ENCODE data around the gene AKT3. TPM values are rescaled to one million over a fixed set of nuclear protein-coding genes. Genes with fewer than 3 reads are reported as not detected.

AKT3 gene
- total RNA-seq, 1 experiment from 2014 or later: 8.0 TPM

GRCh38 chr1:243490748-243491686 is 359.0 kb downstream of the AKT3 start:
- peak; percentile 57 for DNase-seq
- Histone ChIP-seq H3K27me3 (no peaks in the 10 kb centered on the region), H3K4me3 (no peak overlapping the region), H3K36me3 (no peaks in the 10 kb centered on the region; the same call in 1 of the 2 replicates), H3K9me3 (no peaks in the 10 kb centered on the region)

GRCh38 chr1:243489681-243490546 is 360.1 kb downstream of the AKT3 start:
- Histone ChIP-seq H3K27me3 (no peaks in the 10 kb centered on the region), H3K9me3 (no peaks in the 10 kb centered on the region), H3K36me3 (no peaks in the 10 kb centered on the region; the same call in 1 of the 2 replicates), H3K4me3 (no peak overlapping the region)
- no peak for DNase-seq

GRCh38 chr1:243489158-243489527 is 360.9 kb downstream of the AKT3 start:
- no peaks in the 10 kb centered on the region; the same call in 1 of the 2 replicates for H3K36me3 ChIP-seq
- H3K9me3 ChIP-seq: no peaks in the 10 kb centered on the region
- no peak for DNase-seq
- H3K4me3 ChIP-seq: no peak overlapping the region
- no peaks in the 10 kb centered on the region for H3K27me3 ChIP-seq

- Histone ChIP-seq H3K36me3 (no peaks in the 10 kb centered on the region; the same call in 1 of the 2 replicates), H3K9me3 (no peaks in the 10 kb centered on the region), H3K4me3 (no peak overlapping the region), H3K27me3 (no peaks in the 10 kb centered on the region)
- no peak for DNase-seq
Measured at GRCh38 chr1:243488459-243489157, 361.4 kb downstream of the AKT3 start.

GRCh38 chr1:243487649-243488227 is 362.3 kb downstream of the AKT3 start:
- H3K4me3 ChIP-seq: no peak overlapping the region
- no peaks in the 10 kb centered on the region; the same call in 1 of the 2 replicates for H3K36me3 ChIP-seq
- no peak for DNase-seq
- H3K9me3 ChIP-seq: no peaks in the 10 kb centered on the region
- H3K27me3 ChIP-seq: no peaks in the 10 kb centered on the region

GRCh38 chr1:243487036-243487648 is 362.9 kb downstream of the AKT3 start:
- Histone ChIP-seq H3K9me3 (no peaks in the 10 kb centered on the region), H3K27me3 (no peaks in the 10 kb centered on the region), H3K4me3 (no peak overlapping the region), H3K36me3 (no peaks in the 10 kb centered on the region; the same call in 1 of the 2 replicates)
- no peak for DNase-seq

- H3K4me3 ChIP-seq: no peak overlapping the region
- H3K36me3 ChIP-seq: no peaks in the 10 kb centered on the region
- H3K9me3 ChIP-seq: no peaks in the 10 kb centered on the region
- H3K27me3 ChIP-seq: no peaks in the 10 kb centered on the region
- no peak for DNase-seq
Measured at GRCh38 chr1:243483952-243484351, 366.1 kb downstream of the AKT3 start.

GRCh38 chr1:243483071-243483771 is 366.8 kb downstream of the AKT3 start:
- DNase-seq: no peak
- no peaks in the 10 kb centered on the region for H3K27me3 ChIP-seq
- no peaks in the 10 kb centered on the region for H3K9me3 ChIP-seq
- H3K4me3 ChIP-seq: no peak overlapping the region
- H3K36me3 ChIP-seq: no peaks in the 10 kb centered on the region

- Histone ChIP-seq H3K9me3 (no peaks in the 10 kb centered on the region), H3K4me3 (no peak overlapping the region), H3K36me3 (no peaks in the 10 kb centered on the region), H3K27me3 (no peaks in the 10 kb centered on the region)
- DNase-seq: peak; percentile 31
Measured at GRCh38 chr1:243482141-243483022, 367.7 kb downstream of the AKT3 start.

GRCh38 chr1:243481101-243481500 is 368.9 kb downstream of the AKT3 start:
- Histone ChIP-seq H3K9me3 (no peaks in the 10 kb centered on the region), H3K27me3 (no peaks in the 10 kb centered on the region), H3K36me3 (no peaks in the 10 kb centered on the region), H3K4me3 (no peak overlapping the region)
- no peak for DNase-seq

GRCh38 chr1:243477731-243478290 is 372.2 kb downstream of the AKT3 start:
- Histone ChIP-seq H3K4me3 (no peak overlapping the region), H3K36me3 (no peaks in the 10 kb centered on the region), H3K9me3 (no peaks in the 10 kb centered on the region), H3K27me3 (no peaks in the 10 kb centered on the region)
- DNase-seq: no peak

GRCh38 chr1:243475966-243476365 is 374.1 kb downstream of the AKT3 start:
- Histone ChIP-seq H3K27me3 (no peaks in the 10 kb centered on the region), H3K4me3 (no peak overlapping the region), H3K36me3 (no peaks in the 10 kb centered on the region), H3K9me3 (no peaks in the 10 kb centered on the region)
- DNase-seq: no peak

GRCh38 chr1:243474906-243475305 is 375.1 kb downstream of the AKT3 start:
- Histone ChIP-seq H3K9me3 (no peaks in the 10 kb centered on the region), H3K4me3 (no peak overlapping the region), H3K27me3 (no peaks in the 10 kb centered on the region), H3K36me3 (no peaks in the 10 kb centered on the region)
- no peak for DNase-seq

GRCh38 chr1:243474136-243474881 is 375.7 kb downstream of the AKT3 start:
- DNase-seq: no peak

More at GRCh38 chr1:243474136-243474881, 375.7 kb downstream of the AKT3 start:
- Histone ChIP-seq H3K27me3 (no peaks in the 10 kb centered on the region), H3K4me3 (no peak overlapping the region), H3K36me3 (no peaks in the 10 kb centered on the region), H3K9me3 (no peaks in the 10 kb centered on the region)

Data from MG63 (cell line).